ENCODE measurements around the gene NDUFB3.

NDUFB3 gene

DNA sequence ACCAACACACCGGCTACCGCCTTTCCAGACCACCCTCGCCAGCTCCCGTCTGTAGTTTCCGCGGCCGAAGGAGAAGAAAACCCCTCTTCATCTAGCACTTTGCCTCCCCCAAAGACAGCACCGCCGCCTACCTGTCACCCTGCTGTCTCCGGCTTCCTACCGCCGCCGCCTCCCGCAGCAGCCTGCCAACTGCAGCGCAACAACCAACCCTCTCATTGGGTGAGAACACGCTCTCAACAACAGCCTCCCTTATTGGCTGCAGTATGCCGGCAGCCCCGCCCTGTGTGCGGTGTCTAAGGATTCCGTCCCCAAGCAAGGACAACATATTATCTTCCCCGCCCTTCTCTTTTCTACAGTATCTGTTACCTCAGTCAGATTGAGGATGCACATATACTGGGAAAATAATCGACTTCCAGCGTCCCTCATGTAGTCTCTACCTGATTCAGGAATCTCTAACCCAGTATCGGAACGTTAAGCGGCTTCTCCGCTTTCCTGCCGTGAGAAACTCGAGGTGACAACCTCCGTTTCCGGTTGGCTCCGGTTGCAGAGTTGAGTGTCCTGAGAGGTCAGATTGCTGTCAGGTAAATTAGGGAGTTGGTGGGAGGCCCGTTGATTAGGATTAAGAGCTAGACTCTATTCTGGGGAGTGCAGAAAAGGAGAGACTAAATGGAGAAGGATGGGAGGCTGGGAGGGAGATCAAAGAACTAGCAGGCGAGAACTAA, at the start of gene NDUFB3, which contains the start of gene HYCC2 (continued):
- TF ChIP-seq ZNF558 (tag by site-specific recombination; IDR thresholded peaks at IDR 0.05) (peak; percentile 63; the same call in 1 of the 2 replicates), PRDM6 (tag by site-specific recombination; IDR thresholded peaks at IDR 0.05) (no peak), ZNF658 (tag by site-specific recombination; IDR thresholded peaks at IDR 0.05) (no peak), ZSCAN23 (tag by site-specific recombination; IDR thresholded peaks at IDR 0.05) (peak; percentile 53; the same call in 1 of the 2 replicates), ZNF19 (tag by site-specific recombination; IDR thresholded peaks at IDR 0.05; ENCODE audit: low read depth) (no peak), ZBTB1 (tag by site-specific recombination; IDR thresholded peaks at IDR 0.05) (0 out of 2 replicates have a peak, but pooled peaks have one; percentile 50), ZNF211 (tag by site-specific recombination; IDR thresholded peaks at IDR 0.05; ENCODE audit: low read depth) (no peak), BCL6B (tag by site-specific recombination; IDR thresholded peaks at IDR 0.05) (no peak), YY1 (tag by site-specific recombination; IDR thresholded peaks at IDR 0.05) (peak; percentile 46; the same call in 1 of the 2 replicates), ZSCAN16 (tag by site-specific recombination; IDR thresholded peaks at IDR 0.05) (no peak), ZNF747 (tag by site-specific recombination; IDR thresholded peaks at IDR 0.05) (no peak), ZNF791 (tag by site-specific recombination; IDR thresholded peaks at IDR 0.05) (no peak), GLIS1 (tag by site-specific recombination; IDR thresholded peaks at IDR 0.05) (peak; percentile 74), ZNF792 (tag by site-specific recombination; IDR thresholded peaks at IDR 0.05) (no peak), ZFP41 (tag by site-specific recombination; IDR thresholded peaks at IDR 0.05; ENCODE audit: borderline replicate concordance) (no peak), ZFP37 (tag by site-specific recombination; IDR thresholded peaks at IDR 0.05) (peak; percentile 87), ZNF548 (tag by site-specific recombination; IDR thresholded peaks at IDR 0.05) (peak; percentile 68), ZNF473 (tag by site-specific recombination; IDR thresholded peaks at IDR 0.05) (no peak), ZNF837 (tag by site-specific recombination; IDR thresholded peaks at IDR 0.05) (no peak), PRDM10 (tag by site-specific recombination; IDR thresholded peaks at IDR 0.05) (peak; percentile 46), ZNF175 (tag by site-specific recombination; IDR thresholded peaks at IDR 0.05) (no peak), KLF16 (tag by site-specific recombination; IDR thresholded peaks at IDR 0.05) (peak; percentile 85), ZIC2 (tag by site-specific recombination; IDR thresholded peaks at IDR 0.05) (peak; percentile 78), SETDB1 (IDR thresholded peaks at IDR 0.05; ENCODE audit: insufficient read length, low read length) (peak; percentile 52), ZNF354C (tag by site-specific recombination; IDR thresholded peaks at IDR 0.05; ENCODE audit: borderline replicate concordance, low read depth) (no peak), ZNF157 (tag by site-specific recombination; IDR thresholded peaks at IDR 0.05) (no peak), ZNF2 (tag by site-specific recombination; IDR thresholded peaks at IDR 0.05) (peak; percentile 97), ZXDB (tag by site-specific recombination; IDR thresholded peaks at IDR 0.05) (peak; percentile 97)
- TF ChIP-seq, protein P1, sequence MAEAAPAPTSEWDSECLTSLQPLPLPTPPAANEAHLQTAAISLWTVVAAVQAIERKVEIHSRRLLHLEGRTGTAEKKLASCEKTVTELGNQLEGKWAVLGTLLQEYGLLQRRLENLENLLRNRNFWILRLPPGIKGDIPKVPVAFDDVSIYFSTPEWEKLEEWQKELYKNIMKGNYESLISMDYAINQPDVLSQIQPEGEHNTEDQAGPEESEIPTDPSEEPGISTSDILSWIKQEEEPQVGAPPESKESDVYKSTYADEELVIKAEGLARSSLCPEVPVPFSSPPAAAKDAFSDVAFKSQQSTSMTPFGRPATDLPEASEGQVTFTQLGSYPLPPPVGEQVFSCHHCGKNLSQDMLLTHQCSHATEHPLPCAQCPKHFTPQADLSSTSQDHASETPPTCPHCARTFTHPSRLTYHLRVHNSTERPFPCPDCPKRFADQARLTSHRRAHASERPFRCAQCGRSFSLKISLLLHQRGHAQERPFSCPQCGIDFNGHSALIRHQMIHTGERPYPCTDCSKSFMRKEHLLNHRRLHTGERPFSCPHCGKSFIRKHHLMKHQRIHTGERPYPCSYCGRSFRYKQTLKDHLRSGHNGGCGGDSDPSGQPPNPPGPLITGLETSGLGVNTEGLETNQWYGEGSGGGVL (tag by site-specific recombination; IDR thresholded peaks at IDR 0.05), result no peak
- TF ChIP-seq, protein P2, sequence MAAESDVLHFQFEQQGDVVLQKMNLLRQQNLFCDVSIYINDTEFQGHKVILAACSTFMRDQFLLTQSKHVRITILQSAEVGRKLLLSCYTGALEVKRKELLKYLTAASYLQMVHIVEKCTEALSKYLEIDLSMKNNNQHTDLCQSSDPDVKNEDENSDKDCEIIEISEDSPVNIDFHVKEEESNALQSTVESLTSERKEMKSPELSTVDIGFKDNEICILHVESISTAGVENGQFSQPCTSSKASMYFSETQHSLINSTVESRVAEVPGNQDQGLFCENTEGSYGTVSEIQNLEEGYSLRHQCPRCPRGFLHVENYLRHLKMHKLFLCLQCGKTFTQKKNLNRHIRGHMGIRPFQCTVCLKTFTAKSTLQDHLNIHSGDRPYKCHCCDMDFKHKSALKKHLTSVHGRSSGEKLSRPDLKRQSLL (tag by site-specific recombination; IDR thresholded peaks at IDR 0.05), result no peak

Data from HEK293 (cell line).